ENCODE measurements around the gene TTC34. TPM values are rescaled to one million over a fixed set of nuclear protein-coding genes. Genes with fewer than 3 reads are reported as not detected.

The TTC34 gene
- total and polyA plus RNA-seq, 2 of the 4 experiments (the other 2 are of a cell fraction) = under 0.01 to 0.09 TPM

DNA sequence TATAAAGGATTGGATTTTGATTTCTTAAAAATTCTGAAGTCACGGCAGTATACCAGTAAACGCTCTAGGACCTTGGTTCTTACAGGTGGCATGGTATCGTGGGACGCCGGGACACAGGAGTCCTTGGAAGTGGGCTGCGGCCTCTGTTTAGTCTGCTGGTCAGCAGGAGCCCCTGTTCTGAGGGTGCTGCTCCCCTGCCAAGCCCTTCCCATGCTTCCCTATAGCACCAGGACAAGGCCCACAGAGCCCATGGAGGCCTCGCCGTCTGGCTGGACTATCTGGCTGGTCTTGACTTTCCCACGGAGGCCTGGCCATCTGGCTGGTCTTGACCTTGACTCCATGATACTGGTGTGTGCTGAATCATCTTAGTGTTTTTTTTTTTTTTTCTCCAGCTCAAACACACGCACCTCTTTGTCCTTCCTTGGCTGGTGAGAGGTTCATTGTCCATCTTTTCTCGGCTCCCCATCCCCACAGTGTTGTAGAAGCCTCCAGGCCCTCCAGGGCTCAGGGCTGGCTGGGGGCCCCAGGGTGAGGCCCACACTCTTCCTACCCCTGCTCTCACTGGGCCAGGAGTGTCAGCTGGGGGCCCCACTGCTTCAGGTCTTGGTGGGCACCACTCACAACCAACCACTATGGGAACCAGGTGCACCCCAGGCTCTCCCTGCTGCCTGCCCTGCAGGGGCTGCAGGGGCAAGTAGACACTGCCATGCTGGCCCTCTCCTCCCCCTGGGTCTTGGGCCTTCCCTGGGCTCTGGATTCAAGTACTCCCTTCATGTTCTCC lies 16.5 kb upstream of the TTC34 start:
- Histone ChIP-seq H4K8ac (ENCODE audit: low read depth in 2 of 2, low read length in 2 of 2) (no peak overlapping the region), H3K79me1 (ENCODE audit: low read depth in 1 of 2, low read length in 2 of 2) (no peaks in the 10 kb centered on the region), H4K5ac (ENCODE audit: low read depth, low read length) (no peak overlapping the region), H2AK9ac (replicated peaks; ENCODE audit: low read depth, low read length, poor library complexity) (no peak overlapping the region), H4K20me1 (ENCODE audit: insufficient read depth, low read length) (no peaks in the 10 kb centered on the region), H3K27me3 (ENCODE audit: control insufficient read depth, insufficient read depth, low read length) (no peaks in the 10 kb centered on the region), H2AK5ac (ENCODE audit: low read depth, low read length) (no peak overlapping the region), H3K4me2 (ENCODE audit: low read depth, low read length) (no peak overlapping the region), H3K9ac (ENCODE audit: low read depth, low read length) (no peak overlapping the region), H3K18ac (ENCODE audit: low read depth, low read length) (no peak overlapping the region), H3K23ac (ENCODE audit: low read depth, low read length) (no peak overlapping the region), H3K36me3 (ENCODE audit: control insufficient read depth, insufficient read depth, low read length) (no peaks in the 10 kb centered on the region), H2BK15ac (ENCODE audit: low read depth, low read length) (no peak overlapping the region), H4K91ac (ENCODE audit: insufficient read depth, low read depth, low read length) (no peak overlapping the region), H2AFZ (replicated peaks; ENCODE audit: low read length, poor library complexity) (no peak overlapping the region), H3K4ac (ENCODE audit: low read depth, low read length) (no peak overlapping the region), H2BK5ac (ENCODE audit: low read depth, low read length, poor library complexity, severe bottlenecking) (no peak overlapping the region), H3K56ac (ENCODE audit: extremely low read depth, insufficient read depth, low read length) (no peak overlapping the region), H2BK120ac (ENCODE audit: low read depth, low read length) (no peak overlapping the region), H3K27ac (ENCODE audit: insufficient read depth, low read length) (no peak overlapping the region), H3K4me3 (ENCODE audit: insufficient read depth, low read depth, low read length) (no peak overlapping the region), H2BK20ac (ENCODE audit: low read depth, low read length) (no peak overlapping the region), H3K14ac (replicated peaks; ENCODE audit: low read depth, low read length) (no peak overlapping the region), H3K4me1 (ENCODE audit: control insufficient read depth, insufficient read depth, low read length) (no peaks in the 10 kb centered on the region), H3K9me1 (ENCODE audit: insufficient read depth, low read length) (no peaks in the 10 kb centered on the region), H3K9me3 (ENCODE audit: control insufficient read depth, insufficient read depth, low read length) (peaks cover 56% of the 10 kb centered on the region)
- BruUV-seq (replicated peaks) = no TSS peak
- ChIA-PET CTCF (no interaction called here), POLR2A (ENCODE audit: unreplicated experiment) (no interaction called here)
- in situ Hi-C loops (cut with MboI; ENCODE audit: low sequenced_read_pairs) = no loop called here
- dilution Hi-C loops (cut with HindIII; ENCODE audit: low sequenced_read_pairs, unreplicated experiment) = no loop called here
- ATAC-seq (ENCODE audit: low read depth) (no peak), DNase-seq (no peak)
- TF ChIP-seq, protein P1, sequence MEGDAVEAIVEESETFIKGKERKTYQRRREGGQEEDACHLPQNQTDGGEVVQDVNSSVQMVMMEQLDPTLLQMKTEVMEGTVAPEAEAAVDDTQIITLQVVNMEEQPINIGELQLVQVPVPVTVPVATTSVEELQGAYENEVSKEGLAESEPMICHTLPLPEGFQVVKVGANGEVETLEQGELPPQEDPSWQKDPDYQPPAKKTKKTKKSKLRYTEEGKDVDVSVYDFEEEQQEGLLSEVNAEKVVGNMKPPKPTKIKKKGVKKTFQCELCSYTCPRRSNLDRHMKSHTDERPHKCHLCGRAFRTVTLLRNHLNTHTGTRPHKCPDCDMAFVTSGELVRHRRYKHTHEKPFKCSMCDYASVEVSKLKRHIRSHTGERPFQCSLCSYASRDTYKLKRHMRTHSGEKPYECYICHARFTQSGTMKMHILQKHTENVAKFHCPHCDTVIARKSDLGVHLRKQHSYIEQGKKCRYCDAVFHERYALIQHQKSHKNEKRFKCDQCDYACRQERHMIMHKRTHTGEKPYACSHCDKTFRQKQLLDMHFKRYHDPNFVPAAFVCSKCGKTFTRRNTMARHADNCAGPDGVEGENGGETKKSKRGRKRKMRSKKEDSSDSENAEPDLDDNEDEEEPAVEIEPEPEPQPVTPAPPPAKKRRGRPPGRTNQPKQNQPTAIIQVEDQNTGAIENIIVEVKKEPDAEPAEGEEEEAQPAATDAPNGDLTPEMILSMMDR (conservative IDR thresholded peaks at IDR 0.05; ENCODE audit: low read depth, low read length) = no peak
- TF ChIP-seq, protein P2, sequence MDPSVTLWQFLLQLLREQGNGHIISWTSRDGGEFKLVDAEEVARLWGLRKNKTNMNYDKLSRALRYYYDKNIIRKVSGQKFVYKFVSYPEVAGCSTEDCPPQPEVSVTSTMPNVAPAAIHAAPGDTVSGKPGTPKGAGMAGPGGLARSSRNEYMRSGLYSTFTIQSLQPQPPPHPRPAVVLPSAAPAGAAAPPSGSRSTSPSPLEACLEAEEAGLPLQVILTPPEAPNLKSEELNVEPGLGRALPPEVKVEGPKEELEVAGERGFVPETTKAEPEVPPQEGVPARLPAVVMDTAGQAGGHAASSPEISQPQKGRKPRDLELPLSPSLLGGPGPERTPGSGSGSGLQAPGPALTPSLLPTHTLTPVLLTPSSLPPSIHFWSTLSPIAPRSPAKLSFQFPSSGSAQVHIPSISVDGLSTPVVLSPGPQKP (IDR thresholded peaks at IDR 0.05; ENCODE audit: borderline replicate concordance, low read depth, low read length) = no peak
- TF ChIP-seq NFE2L2 (IDR thresholded peaks at IDR 0.05; ENCODE audit: low read depth, low read length) = no peak
- TF ChIP-seq RFX5 (IDR thresholded peaks at IDR 0.05; ENCODE audit: low read depth, low read length) = no peak
- TF ChIP-seq CEBPB (IDR thresholded peaks at IDR 0.05; ENCODE audit: low read depth, low read length) = no peak
- TF ChIP-seq SMC3 (IDR thresholded peaks at IDR 0.05; ENCODE audit: low read depth, low read length) = no peak
- TF ChIP-seq MAZ (IDR thresholded peaks at IDR 0.05; ENCODE audit: borderline replicate concordance, low read depth, low read length) = no peak
- TF ChIP-seq CHD1 (IDR thresholded peaks at IDR 0.05; ENCODE audit: low read depth, low read length) = no peak
- TF ChIP-seq MXI1 (IDR thresholded peaks at IDR 0.05; ENCODE audit: borderline replicate concordance, low read depth, low read length) = no peak
- WGBS, 2 experiments (ENCODE audit: extremely low coverage in 2 of 2, insufficient read length in 1 of 2) = 90% methylated on average over 2 of the region's 11 CpGs; no CpG with 5 or more reads in 1 of the 2 experiments
- intact Hi-C loops (cut with micrococcal nuclease) = no loop called here
